PC-3 (cell line): Measurements from ENCODE around the gene NR1D1. TPM values are rescaled to one million over a fixed set of nuclear protein-coding genes. Genes with fewer than 3 reads are reported as not detected.

Experiments used
- ATAC-seq: fragments of 200-7000 bp; cut with Tn5 transposase; 2 replicates; pipeline ENCODE4 v1.9.1; 2020; ENCODE audit warnings: mild to moderate bottlenecking, moderate library complexity
- BruUV-seq: library from RNA; stranded (reverse); fragments of 400-500 nt; replicated peaks from 2 replicates; lab custom pipeline; 2021; lab: Mats Ljungman, UMichigan
- CTCF ChIA-PET: fragments of 300-600 bp; sonication (Branson Sonifier 250); formaldehyde crosslinking; loops from one replicate; lab custom pipeline; 2022; ENCODE audit warnings: antibody characterized with exemption; lab: Charles Lee
- POLR2A ChIA-PET: fragments of 300-600 bp; sonication (Branson Sonifier 250); formaldehyde crosslinking; loops from one replicate; lab custom pipeline; 2022; ENCODE audit warnings: antibody characterized with exemption; ENCODE audit not compliant: unreplicated experiment; lab: Charles Lee
- DNase-seq: peaks from one replicate; pipeline ENCODE4 v3.0.0-alpha.2; 2015
- H2AFZ ChIP-seq: fragments of 300-600 bp; sonication (generic); 2 replicates; pipeline ENCODE4 v1.6.0; 2016; ENCODE audit warnings: antibody characterized with exemption, low read length
- H3F3A ChIP-seq: fragments of 300-600 bp; sonication (generic); one replicate; pipeline ENCODE4 v1.6.0; 2017; ENCODE audit warnings: antibody characterized with exemption, low read length, control low read depth, mild to moderate bottlenecking; ENCODE audit not compliant: unreplicated experiment
- H3K27ac ChIP-seq: fragments of 300-600 bp; sonication (generic); 2 replicates; pipeline ENCODE4 v1.5.1; 2016; ENCODE audit warnings: mild to moderate bottlenecking, low read length
- H3K27me3 ChIP-seq: fragments of 300-600 bp; sonication (generic); 2 replicates; pipeline ENCODE4 v1.6.1; 2016; ENCODE audit warnings: low read length, mixed read lengths
- H3K36me3 ChIP-seq: fragments of 300-600 bp; sonication (generic); 2 replicates; pipeline ENCODE4 v1.6.1; 2016; ENCODE audit warnings: low read depth, mixed run types, low read length, mixed read lengths
- H3K4me1 ChIP-seq: fragments of 300-600 bp; sonication (generic); 2 replicates; pipeline ENCODE4 v1.5.1; 2016; ENCODE audit warnings: low read length; ENCODE audit not compliant: insufficient read depth
- H3K4me2 ChIP-seq: fragments of 300-600 bp; sonication (generic); 2 replicates; pipeline ENCODE4 v1.6.0; 2016; ENCODE audit warnings: low read length
- H3K4me3 ChIP-seq: fragments of 300-600 bp; sonication (generic); 2 replicates; pipeline ENCODE4 v1.5.1; 2016; ENCODE audit warnings: mild to moderate bottlenecking, low read length, mixed read lengths
- H3K79me2 ChIP-seq: fragments of 300-600 bp; sonication (generic); 2 replicates; pipeline ENCODE4 v1.6.1; 2017; ENCODE audit warnings: low read length, mixed read lengths
- H3K9ac ChIP-seq: fragments of 300-600 bp; sonication (generic); 2 replicates; pipeline ENCODE4 v1.6.0; 2016; ENCODE audit warnings: mild to moderate bottlenecking, low read length
- H3K9me2 ChIP-seq: fragments of 300-600 bp; sonication (generic); replicated peaks from 2 replicates; pipeline ENCODE4 v1.6.1; 2016; ENCODE audit warnings: mixed run types, low read length, mixed read lengths
- H3K9me3 ChIP-seq: fragments of 300-600 bp; sonication (generic); 2 replicates; pipeline ENCODE4 v1.6.1; 2016; ENCODE audit warnings: low read length, mixed read lengths
- H4K20me1 ChIP-seq: fragments of 300-600 bp; sonication (generic); 2 replicates; pipeline ENCODE4 v1.6.1; 2016; ENCODE audit warnings: low read length, mixed read lengths
- CTCF ChIP-seq: fragments of 300-600 bp; sonication (generic); conservative IDR thresholded peaks from 2 replicates; pipeline ENCODE4 v1.5.1; 2017; ENCODE audit warnings: antibody characterized with exemption, low read depth, mild to moderate bottlenecking, low read length
- EZH2 ChIP-seq: fragments of 300-600 bp; sonication (generic); IDR thresholded peaks from one replicate; pipeline ENCODE4 v1.6.1; 2017; ENCODE audit warnings: antibody characterized with exemption, mild to moderate bottlenecking, low read length; ENCODE audit not compliant: unreplicated experiment
- EZH2phosphoT487 ChIP-seq: fragments of 300-600 bp; sonication (generic); IDR thresholded peaks from 2 replicates; pipeline ENCODE4 v1.6.1; 2018; ENCODE audit warnings: mild to moderate bottlenecking, antibody characterized with exemption, low read length, borderline replicate concordance
- intact Hi-C: fragments of 100-400 bp; cut with micrococcal nuclease; formaldehyde crosslinking; loops from 2 replicates; pipeline ENCODE4 v1.9.0; 2023
- total RNA-seq: library from RNA; depleted of rRNA; stranded (reverse); fragments of >200 nt; gene quantifications from 2 replicates; pipeline ENCODE4 v1.2.3, GENCODE V29; 2014

The NR1D1 gene
- total RNA-seq, 1 experiment from 2014 or later, result 7.1 TPM

GRCh38 chr17:40104594-40105486 is 4.5 kb upstream of the NR1D1 start:
- no peak overlapping the region for H3K9ac ChIP-seq
- no peak overlapping the region for H3K4me2 ChIP-seq
- H3K27ac ChIP-seq, result no peak overlapping the region; the same call in 1 of the 2 replicates
- H3K9me2 ChIP-seq, result no peaks in the 10 kb centered on the region
- H3K79me2 ChIP-seq, result peaks cover 4% of the 10 kb centered on the region
- no peaks in the 10 kb centered on the region for H4K20me1 ChIP-seq
- no peaks in the 10 kb centered on the region for H3K36me3 ChIP-seq
- BruUV-seq, result no TSS peak
- peaks cover 36% of the 10 kb centered on the region for H3K4me1 ChIP-seq
- no peaks in the 10 kb centered on the region for H3F3A ChIP-seq
- ChIA-PET POLR2A (no interaction called here), CTCF (no interaction called here)
- intact Hi-C loops, result no loop called here
- H2AFZ ChIP-seq, result no peak overlapping the region
- DNase-seq (no peak), ATAC-seq (no peak)
- H3K9me3 ChIP-seq, result no peaks in the 10 kb centered on the region
- TF ChIP-seq CTCF, result no peak
- TF ChIP-seq EZH2phosphoT487, result no peak
- TF ChIP-seq EZH2, result no peak
- H3K4me3 ChIP-seq, result no peak overlapping the region
- H3K27me3 ChIP-seq, result no peaks in the 10 kb centered on the region

- CTCF ChIA-PET, result interaction anchor here (0.5 kb wide), 1 partner anchor 163 kb away, joined by 6 read pairs; no protein-coding TSS in a partner anchor
- no peaks in the 10 kb centered on the region for H3K36me3 ChIP-seq
- ATAC-seq (no peak), DNase-seq (no peak)
- H3K4me3 ChIP-seq, result no peak overlapping the region
- H3K4me1 ChIP-seq, result peaks cover 43% of the 10 kb centered on the region
- 0 out of 2 replicates have a peak, but pooled peaks cover under 1% of the 10 kb centered on the region for H4K20me1 ChIP-seq
- no peaks in the 10 kb centered on the region for H3K9me3 ChIP-seq
- H3K9me2 ChIP-seq, result no peaks in the 10 kb centered on the region
- BruUV-seq, result no TSS peak
- H2AFZ ChIP-seq, result no peak overlapping the region
- peak overlapping the region; percentile 21; the same call in 1 of the 2 replicates for H3K27ac ChIP-seq
- POLR2A ChIA-PET, result interaction anchor here (0.8 to 0.9 kb wide), 2 partner anchors 10 to 13 kb away, joined by 3 to 4 read pairs; no protein-coding TSS in a partner anchor
- no peak for TF ChIP-seq CTCF
- TF ChIP-seq EZH2, result no peak
- no peak for TF ChIP-seq EZH2phosphoT487
- intact Hi-C loops, result no loop called here
- H3K27me3 ChIP-seq, result no peaks in the 10 kb centered on the region
- H3K9ac ChIP-seq, result peak overlapping the region; percentile 12; the same call in 1 of the 2 replicates
- peaks cover 10% of the 10 kb centered on the region for H3K79me2 ChIP-seq
- H3K4me2 ChIP-seq, result no peak overlapping the region
- H3F3A ChIP-seq, result no peaks in the 10 kb centered on the region
Measured at GRCh38 chr17:40103688-40104087, 3.3 kb upstream of the NR1D1 start.
